ENCODE data around the gene TAS1R3.

TAS1R3 gene

DNA sequence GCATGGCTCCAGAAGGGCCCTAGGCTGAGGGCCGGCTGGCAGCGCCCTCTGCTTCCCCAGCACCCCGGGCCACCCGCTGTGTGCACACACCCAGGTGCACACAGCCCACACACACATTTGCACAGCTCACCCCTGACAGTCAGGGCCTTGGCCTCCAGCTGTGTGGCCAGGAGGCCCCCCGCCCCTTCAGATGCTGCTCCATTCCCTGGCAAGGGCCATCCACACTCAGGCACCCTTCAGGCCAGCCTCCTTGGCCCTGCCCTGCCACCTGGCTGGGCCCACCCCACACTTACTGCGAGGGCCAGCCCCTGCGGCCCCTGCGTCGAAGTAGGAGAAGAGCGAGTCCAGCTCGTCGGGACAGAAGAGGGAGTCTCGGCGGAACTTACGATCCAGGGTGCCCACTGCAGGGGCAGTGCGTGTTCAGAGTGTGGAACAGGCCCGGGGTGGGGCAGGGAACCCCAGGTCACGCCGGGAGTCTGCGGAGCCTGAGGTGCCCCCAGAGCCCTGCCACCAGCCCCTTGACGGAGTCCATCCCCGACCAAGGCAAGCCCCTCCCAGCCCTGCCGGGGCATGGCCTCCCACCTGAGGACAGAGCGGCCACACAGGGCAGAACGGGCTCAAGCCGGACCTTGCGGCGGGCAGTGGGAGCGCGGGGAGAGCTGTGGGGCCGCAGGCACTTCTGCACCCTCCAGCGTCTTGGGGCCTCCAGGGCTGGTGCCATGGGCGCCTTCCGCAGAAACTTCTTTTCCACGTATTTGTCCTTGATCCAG, 35.7 kb upstream of the TAS1R3 start:
- DNase-seq (ENCODE audit: low spot score) = no peak

DNA sequence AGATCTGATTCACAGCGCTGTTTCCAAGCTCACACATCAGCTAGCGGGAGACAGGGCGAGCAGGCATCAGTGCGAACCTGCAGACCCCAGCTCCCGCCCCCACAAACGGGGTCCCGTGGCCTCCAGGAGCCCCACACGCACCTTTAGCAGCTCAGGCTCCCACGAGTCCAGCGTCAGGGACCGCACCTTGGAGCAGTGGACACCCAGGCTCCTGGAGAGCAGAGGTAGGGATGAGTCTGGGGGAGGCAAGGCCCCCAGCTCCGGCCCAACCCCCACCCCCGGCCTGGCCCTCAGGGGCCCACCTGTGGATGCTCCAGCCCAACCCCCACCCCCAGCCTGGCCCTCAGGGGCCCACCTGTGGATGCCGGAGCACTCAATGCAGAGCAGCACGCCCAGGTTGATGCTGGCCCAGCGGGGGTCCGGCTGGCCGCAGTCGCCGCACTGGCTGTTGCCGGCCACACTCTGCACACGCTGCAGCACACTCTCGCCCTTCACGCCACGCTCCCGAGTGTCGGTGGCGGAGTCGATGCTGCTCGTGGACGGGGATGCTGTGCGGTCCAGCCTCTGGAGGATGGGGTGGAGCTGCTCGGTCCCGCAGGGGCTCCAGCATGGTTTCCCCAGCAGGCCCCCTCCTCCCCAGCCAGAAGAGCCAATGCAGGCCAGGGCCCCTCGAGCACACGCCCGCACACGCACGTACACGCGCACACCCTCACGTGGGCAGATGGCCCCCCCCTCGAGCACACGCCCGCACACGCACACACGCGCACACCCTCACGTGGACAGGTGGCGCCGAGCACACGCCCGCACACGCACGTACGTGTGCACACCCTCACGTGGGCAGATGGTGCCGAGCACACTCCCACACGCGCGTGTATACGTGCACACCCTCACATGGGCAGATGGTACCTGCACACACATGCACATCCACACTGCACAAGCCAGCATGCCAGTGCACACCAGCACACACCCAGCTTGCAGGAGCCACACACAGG, 34.7 kb upstream of the TAS1R3 start:
- no peak for DNase-seq (ENCODE audit: low spot score)

DNA sequence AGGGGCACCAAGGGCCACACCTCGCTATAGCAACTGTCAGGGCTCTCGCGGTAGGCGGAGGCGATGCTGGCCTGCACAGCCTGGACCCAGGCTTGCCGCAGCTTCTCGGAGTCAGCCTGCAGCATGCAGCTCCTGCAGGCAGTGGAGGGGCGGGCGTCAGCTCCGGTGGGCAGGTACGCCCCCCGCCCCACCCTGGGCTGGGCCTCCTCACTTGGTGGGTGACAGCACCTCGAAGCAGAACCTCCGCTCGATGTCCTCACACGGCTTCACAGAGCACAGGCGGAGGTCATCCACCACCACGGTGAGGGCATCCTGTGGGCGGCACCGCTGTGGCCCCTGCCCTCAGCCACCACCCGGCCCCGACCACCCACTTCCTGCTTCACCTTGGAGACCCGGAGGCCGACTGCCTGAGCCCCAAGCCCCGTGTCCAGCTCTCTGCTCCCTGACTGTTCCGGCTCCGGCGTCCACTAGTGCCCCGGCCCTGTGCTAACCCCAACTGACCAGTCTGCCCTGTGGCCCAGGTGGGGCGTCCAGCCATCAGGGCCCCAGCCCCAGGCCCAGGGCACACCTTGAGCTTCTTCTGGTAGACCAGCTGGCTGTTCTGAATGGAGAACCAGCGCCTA, 33.2 kb upstream of the TAS1R3 start:
- DNase-seq (ENCODE audit: low spot score) = no peak

DNA sequence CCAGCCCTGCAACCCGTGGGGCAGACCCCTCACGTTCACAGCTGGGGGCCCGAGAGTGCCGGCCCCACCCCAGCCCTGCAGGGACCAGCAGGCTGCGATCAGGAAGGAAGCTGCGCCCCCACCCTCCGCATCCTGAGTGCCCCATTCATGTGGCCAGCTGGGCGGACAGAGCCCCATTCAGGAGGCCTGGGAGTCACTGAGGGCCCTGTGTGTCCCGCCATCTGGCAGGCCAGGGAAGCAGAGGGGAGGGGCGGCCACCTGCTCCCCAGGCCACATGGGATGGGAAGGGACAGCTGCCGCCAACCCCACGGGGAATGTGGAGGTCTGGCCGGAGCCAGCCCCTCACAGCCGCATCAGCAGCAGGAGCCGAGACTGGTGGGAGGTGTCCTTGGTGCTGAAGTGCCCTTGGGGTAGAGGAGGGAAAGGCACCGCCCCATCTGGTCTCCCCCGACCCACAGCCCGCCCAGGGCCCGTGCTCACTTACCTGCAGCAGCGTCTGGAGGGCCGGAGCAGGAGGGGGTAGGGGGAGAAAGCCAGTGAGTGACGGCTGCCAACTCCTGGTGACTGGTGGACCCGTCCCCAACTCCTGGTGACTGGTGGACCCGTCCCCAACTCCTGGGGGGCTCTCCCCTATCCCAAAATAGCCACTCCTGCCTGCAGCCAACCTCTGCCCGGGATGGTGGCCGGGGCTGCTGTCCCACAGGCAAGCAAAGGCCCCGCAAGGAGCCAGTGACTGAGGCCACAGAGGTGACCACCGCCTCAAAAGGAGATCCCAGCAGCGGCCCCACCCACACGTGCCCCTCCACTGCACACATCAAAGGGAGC, 32.0 kb upstream of the TAS1R3 start:
- DNase-seq (ENCODE audit: low spot score) = peak; percentile 73

DNA sequence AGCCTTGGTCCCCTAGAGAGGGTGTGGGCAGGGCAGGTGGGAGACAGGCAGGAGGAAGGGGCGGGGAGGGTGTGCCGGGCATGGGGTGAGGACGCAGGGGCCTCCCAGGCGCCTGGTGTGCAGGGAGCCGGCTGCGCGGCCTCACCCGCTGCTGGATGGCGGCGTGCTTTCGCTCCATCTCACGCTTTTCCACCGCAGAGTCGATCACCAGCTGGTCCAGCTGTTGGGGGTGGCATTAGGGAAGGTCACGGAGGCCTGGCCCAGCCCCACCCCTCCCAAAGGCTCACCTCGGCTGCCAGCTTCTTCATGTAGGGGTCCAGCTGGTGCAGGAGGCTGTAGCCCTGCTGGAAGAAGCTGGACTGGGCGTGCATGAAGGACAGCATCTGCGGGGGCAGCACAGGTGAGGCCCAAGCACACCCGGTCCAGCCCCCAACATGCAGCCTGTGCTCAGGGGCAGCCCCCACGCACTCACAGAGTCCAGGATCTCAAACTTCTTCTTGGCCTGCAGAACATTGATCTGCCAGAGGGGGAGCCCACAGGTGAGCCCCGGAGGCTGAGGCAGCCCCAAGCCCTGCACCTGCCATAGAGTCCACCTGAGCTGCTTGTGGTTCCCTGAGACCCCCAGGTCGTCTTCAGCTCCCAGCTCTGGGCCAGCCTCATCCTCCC, 31.3 kb upstream of the TAS1R3 start:
- no peak for DNase-seq (ENCODE audit: low spot score)

DNA sequence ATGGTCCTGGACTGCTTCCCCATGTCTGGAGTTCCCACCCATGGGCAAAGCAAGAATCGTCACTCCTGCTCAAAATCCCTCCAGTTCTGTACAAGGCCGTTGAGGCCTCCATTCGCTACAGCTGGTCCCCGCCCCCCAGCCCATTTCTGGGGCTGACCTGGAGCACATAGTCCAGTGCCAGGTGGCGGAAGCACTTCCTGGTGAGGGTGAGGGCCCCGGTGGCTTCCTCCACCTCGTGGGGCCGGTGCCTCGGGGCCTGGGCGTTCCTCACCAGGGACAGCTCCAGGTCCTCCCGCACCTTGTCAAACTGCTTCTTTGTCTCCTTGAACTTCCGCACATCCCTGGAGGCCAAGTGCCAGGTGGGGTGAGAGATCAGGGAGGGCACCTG, 30.7 kb upstream of the TAS1R3 start:
- DNase-seq (ENCODE audit: low spot score) = no peak

DNA sequence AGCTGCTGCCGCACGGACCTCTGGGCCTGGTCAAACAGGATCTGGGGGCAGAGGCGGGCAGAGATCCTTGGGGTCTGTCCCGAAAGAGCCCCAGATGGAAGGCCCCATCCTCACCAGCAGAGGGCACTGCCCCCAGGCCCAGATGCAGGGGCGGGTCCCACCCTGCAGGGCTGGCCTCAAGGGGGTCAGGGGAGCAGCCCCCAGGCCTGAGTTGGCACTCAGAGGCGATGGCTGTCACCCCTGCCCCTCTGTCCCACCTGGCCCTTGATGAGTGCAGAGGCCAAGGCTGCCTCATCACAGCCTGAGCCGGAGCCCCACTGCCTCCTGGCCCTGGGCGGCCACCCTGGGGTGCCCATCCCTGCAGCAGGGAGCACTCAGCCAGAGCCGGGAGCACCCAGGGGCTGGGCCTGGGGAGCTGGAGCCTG, 29.1 kb upstream of the TAS1R3 start:
- DNase-seq (ENCODE audit: low spot score) = no peak

DNA sequence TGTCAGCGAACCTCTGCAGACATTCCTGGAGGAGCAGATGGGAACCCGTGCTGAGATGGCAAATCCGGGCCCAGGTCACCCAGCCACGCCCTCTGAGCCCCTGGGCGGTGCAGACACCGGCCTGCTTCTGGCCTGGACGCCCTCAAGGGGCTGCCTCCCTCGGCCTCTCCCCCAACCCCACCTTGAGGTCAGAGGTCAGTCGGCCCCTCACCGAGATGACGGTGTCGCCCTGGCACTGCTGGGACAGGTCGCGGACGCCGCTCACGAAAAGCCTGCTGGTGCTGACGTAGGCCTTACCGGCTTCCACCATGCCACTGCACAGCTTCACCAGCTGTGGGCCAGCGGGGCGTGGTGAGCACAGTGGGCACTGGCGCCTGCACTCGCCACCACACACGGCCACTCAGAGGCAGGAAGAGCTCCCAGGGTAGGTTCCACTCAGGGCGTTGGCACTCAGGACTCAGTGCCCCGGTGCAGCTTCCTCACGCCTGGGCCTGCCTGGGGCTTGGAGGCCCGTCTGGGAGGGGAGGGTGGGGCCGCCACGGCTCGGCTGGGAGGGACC, 28.1 kb upstream of the TAS1R3 start:
- no peak for DNase-seq (ENCODE audit: low spot score)

DNA sequence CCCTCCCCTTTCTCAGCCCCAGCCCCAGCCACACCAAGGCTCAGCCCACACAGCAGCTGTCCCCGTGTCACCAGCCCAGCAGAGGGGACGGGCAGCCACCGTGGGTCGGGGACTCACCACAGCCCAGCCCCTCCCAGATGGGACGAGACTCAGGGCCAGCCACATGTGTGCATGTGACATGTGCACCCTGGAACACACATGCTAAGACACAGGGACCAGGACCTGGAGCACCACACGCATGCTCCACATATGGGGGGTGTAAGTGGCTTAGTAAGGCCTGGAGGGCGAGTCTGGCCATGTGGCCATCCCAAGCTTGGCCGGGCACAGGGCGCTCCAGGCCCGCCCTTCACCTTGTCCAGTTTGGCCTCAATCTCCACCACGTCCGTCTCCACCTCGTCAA, 27.3 kb upstream of the TAS1R3 start:
- no peak for DNase-seq (ENCODE audit: low spot score)

DNA sequence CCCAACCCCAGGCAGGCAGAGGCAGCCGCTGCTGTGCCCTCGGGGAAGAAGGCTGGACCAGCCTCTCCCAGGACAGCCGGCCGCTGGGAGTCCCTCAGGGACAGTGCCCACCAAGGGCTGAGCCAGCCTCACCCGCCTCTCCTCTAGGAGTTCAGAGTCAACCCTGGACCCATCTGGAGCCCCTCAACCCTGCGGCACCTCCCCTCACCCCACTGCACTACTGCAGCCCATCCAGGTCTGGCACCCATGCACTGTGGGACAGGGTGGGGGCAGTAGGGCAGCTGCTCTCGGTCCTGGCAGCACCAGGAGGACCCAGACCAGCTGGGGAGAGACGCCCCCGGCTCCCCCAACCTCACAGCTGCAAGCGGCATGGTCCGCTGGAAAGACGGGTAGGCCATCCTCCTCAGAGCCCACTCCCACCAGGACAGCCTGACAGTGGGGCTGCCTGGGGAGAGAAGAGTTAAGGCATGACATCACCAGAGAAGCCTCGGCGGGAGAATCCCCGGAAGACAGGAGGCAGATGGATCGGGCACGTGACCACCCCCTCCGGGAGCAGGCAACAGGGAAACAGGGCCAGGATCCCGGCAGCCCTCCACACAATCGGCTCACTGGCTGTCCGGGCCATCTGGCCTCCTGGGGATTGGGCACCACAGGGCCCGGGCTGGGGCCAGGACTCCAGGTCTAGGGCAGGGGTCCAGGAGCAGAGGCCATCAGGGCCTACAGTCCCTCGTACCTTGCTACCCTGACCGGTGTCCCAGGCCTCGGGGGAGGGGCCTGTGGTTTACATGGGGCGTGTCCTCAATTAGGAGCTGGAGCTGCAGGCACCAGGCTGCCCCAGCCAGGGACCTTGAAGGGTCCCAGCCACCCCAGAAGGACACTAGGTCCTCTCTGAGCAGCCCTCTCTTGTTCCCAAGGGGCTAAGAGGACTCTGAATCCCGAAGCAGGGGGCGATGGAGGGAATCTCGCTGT, 26.5 kb upstream of the TAS1R3 start:
- peak; percentile 86 for DNase-seq (ENCODE audit: low spot score)

DNA sequence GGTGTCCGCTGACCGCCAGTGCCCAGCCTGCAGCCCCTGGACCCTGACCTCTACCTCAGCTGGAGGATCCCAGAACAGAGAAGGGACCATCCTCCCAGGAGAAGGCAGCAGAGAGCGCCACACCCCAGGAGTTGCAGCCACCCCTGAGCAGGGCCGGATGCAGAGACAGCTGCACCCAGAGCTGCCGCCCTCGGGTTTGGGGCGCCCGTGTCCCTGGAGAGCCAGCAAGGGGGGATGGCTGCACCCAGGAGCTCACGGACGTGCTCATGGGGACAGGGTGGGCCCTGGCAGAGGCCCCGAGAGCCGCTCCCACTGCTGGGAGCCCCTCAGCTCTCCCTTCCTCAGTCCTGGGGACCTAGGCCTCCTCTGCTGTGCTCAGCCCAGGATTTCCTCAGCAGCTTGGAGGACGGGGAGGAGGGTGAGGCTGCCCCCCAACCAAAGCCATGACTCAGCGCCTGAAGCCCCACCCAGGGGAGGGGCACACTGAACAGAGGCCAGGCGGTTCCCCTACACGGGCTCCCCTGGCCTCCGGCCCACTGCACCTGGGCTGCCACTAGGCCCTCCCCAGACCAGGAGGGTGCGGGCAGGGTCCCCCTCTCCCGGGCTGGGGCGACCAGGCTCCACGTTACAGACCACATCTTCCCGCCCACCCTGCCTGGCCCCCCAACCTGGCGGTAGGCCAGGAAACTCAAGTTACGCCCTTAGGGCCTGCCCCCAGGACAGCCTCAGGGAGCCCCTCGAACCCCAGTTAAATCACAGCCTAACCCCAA, 25.6 kb upstream of the TAS1R3 start:
- DNase-seq (ENCODE audit: low spot score) = peak; percentile 77

DNA sequence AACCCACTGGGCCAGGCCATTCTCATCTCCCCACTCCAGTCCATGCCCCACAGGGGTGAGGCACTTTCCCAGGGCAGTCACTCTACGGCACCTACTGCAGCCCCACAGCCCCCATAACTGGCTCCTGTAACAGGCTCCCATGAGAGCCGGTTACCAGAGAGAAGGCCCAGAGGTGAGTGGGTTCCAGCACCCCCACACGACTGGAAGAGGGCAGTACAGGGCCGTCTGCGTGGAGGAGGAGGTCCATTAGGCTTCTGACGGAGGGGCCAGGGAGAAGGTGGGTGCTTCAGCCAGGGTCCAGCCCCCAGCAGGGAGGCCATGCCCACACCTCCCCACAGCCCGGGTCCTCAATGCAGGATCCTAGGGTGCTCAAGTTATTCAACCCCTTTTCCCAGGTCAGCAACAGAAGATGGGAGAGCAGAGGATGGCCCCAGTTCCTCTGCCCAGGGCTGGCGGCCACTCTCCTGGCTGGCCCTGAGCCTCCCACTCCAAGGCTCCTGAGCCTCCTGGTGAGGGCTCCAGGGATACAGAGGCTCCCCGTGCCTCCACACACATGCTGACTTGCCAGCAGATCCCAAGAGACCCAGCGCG, 24.9 kb upstream of the TAS1R3 start:
- no peak for DNase-seq (ENCODE audit: low spot score)

DNA sequence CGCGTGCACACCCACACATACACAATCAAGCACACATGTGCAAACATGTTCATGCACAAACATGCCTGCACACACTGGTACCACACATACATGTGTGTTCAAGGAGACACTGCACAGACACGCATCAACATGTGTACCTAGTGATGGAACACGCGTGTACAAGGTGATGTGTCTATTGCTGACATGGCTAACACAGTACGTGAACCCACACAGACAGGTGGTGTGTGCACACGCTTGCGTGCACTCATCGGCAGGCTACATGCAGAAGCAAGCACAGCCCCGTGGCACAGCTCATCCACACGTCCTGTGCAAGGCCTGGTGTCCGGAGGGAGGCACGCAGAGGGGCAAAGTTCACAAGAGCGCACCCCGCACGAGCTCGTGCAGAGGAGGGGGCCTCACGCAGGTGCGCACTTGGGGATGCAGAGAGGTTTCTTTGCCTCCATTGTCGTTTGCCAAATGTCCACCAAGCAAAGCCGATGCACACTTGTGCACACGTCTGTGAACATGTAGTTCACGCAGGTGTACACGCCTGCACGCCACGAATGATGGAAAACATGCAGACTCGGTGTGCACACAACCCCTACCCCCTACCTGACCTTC, 24.3 kb upstream of the TAS1R3 start:
- no peak for DNase-seq (ENCODE audit: low spot score)

DNA sequence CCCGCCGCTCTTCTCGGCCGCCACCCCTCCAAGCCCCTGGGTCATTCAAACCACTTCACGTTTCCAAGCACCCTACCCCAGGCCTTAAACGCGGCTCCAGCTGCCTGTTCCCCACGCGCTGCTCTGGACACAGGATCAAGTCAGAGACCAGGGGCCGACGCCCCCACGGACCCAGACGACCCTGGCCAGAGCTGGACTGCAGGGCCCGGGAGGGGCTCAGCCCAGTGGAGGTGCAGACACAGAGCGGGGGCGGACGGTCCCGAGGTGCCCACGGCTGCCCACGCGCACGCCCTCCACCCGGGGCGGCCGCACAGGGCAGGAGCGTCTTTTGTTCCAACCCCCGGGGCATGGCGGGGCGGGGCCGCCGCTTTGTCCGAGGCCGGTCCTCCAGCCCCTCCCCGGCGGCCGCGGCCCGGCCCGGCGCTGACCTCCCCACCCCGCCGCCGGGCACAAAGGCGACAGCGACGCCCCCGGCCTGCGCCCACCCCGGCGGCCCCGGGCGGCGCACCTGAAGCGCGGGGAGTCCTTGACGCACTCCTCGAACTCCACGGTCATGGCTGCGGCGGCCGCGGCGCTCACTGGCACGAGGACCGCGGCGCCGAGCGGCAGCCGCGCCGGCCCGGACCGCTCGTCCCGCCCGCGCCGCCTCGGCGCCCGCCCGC, 23.7 kb upstream of the TAS1R3 start:
- DNase-seq (ENCODE audit: low spot score) = no peak

DNA sequence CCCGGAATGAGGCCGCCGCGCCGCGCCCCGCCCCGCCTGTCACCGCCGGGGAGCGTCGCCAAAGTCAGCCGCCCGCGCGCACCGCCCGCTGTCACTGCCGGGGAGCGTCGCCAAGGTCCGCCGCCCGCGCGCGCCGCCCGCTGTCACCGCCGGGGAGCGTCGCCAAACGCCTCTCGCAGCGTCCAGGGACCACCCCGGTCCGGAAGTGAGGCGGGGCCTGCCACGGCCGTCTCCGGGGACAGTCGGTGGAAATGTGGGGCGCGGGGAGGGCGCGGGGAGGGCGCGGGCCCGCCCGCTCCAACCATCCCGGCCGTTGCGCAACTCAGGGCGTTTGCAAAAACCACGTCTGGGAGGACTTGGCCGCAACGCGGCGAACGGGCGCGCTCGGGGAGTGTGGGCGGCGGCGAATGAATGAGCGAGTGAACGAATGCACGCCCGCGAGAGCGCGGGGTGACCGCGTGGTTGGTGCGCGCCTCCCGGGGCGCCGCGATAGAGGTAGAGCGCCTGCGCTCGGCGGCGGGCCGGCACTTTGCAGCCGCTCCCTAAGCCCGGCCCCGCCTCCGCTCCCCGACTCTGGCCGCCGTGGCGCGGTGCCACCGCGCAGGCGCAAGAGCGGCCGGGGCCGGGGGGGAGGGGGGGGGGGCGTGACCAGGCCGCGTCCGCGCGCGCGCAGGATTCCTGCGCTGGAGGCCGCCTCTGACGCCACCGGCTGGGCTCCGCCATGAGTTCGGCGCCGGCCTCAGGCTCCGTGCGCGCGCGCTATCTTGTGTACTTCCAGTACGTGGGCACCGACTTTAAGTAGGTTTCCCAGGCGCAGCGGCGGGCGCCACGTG, 22.9 kb upstream of the TAS1R3 start, which contains the start of the genes ACAP3 and PUSL1:
ACAP3 (minus strand) TSS at position 8 of the 833 bp plus-strand sequence. CDS start 115 bp downstream, outside the sequence.
PUSL1 (plus strand) TSS at position 675 of the 833 bp plus-strand sequence; CDS start at position 722, 47 bp downstream.
- peak; percentile 96 for DNase-seq (ENCODE audit: low spot score)

DNA sequence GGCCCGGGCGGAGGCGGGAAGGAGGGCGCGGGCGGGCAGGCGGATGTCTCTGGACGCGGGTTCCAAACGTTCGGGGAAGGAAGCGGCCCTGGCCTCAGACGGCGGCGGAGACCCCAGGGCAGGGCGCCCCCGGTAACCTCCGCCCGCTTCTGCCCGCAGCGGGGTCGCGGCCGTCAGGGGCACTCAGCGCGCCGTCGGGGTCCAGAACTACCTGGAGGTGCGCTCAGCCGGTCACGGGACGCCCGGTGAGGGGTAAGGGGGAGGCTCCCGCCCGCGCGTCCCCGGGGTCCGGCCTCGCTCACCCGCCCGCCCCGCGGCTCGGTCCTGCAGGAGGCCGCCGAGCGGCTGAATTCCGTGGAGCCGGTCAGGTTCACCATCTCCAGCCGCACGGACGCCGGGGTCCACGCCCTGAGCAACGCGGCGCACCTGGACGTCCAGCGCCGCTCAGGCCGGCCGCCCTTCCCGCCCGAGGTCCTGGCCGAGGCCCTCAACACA, 22.3 kb upstream of the TAS1R3 start:
- no peak for DNase-seq (ENCODE audit: low spot score)
